AG04449 (cell line): Measurements from ENCODE around the gene TCF23.

Experiments
- CTCF ChIA-PET: fragments of 350-600 bp; formaldehyde crosslinking; extraction: SDS; loops from one replicate; lab custom pipeline; 2021; ENCODE audit warnings: antibody characterized with exemption; lab: Yijun Ruan, JAX
- POLR2A ChIA-PET: fragments of 400-600, 350-600 bp; formaldehyde crosslinking; extraction: SDS; loops from one replicate; lab custom pipeline; 2020; ENCODE audit warnings: antibody characterized with exemption, inconsistent platforms; lab: Yijun Ruan, JAX
- DNase-seq: peaks from one replicate; pipeline ENCODE4 v3.0.0-alpha.2; 2010; ENCODE audit warnings: low read depth, low spot score
- H3K4me3 ChIP-seq: 2 replicates; pipeline ENCODE4 v1.5.1; 2011; ENCODE audit warnings: low read depth, mild to moderate bottlenecking, control low read depth, low read length
- CTCF ChIP-seq: IDR thresholded peaks from one replicate; pipeline ENCODE4 v1.5.1; 2011; ENCODE audit warnings: mild to moderate bottlenecking, moderate library complexity, low read length, control low read depth, inconsistent platforms; ENCODE audit not compliant: insufficient read depth; ENCODE audit errors: missing control alignments

TCF23 gene

GRCh38 chr2:27149570-27150405 is 984 bp downstream of the TCF23 start:
- DNase-seq: no peak
- TF ChIP-seq CTCF: no peak
- ChIA-PET POLR2A (no interaction called here), CTCF (interaction anchor here (0.6 to 8.2 kb wide), 5 partner anchors 21 to 130 kb away, joined by 3 to 56 read pairs (median 7); no protein-coding TSS in a partner anchor)
- H3K4me3 ChIP-seq: no peak overlapping the region

- no peak for TF ChIP-seq CTCF
- no peak for DNase-seq
- H3K4me3 ChIP-seq: no peak overlapping the region
- ChIA-PET POLR2A (no interaction called here), CTCF (interaction anchor here (0.8 to 8.2 kb wide), 5 partner anchors 16 to 41 kb away, joined by 3 to 56 read pairs (median 5); no protein-coding TSS in a partner anchor)
These were observed 1.9 kb downstream of the TCF23 start for GRCh38 chr2:27150639-27151230.

- ChIA-PET CTCF (interaction anchor here (1.0 to 8.2 kb wide), 7 partner anchors 11 to 128 kb away, joined by 3 to 56 read pairs (median 4); no protein-coding TSS in a partner anchor), POLR2A (no interaction called here)
- H3K4me3 ChIP-seq: no peak overlapping the region
- DNase-seq: no peak
- TF ChIP-seq CTCF: no peak
These were observed 3.4 kb downstream of the TCF23 start for GRCh38 chr2:27152102-27152795.

DNA sequence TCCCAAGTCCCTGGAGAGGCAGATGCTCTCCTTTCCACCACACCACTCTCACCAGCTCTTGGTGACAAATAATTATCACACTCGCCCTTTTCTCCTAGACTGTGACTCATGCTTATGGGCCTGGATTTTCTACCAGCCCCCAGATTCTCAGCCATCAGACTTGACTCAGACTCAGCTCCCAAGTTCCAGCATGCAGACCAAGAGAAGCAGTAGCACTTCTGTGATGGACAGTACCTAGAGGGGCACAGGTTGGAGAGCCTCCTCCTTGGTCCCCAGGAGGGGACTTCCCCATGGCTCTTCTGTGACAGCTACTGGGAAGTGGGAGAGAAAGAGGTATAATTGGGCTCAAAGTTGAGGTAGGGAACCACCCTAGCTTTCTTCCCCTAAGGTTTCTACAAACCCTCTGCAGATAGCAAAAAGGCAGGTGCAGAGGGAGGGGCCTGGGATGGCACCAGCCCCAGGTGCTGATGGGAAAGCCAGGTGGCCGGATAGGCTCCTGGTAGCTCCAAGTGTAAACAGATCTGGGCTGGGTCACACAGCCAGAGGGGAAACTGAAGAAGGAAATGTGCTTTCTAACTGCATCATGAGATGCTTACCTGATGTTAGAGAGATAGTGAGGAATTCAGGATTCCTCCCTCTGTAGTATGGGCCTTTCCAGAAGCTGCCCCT is 4.1 kb downstream of the TCF23 start:
- POLR2A ChIA-PET: no interaction called here
- no peak overlapping the region for H3K4me3 ChIP-seq
- no peak for DNase-seq
- CTCF ChIA-PET: interaction anchor here (1.3 to 8.2 kb wide), 4 partner anchors 10 to 151 kb away, joined by 3 to 56 read pairs (median 4); no protein-coding TSS in a partner anchor
- TF ChIP-seq CTCF: no peak

DNA sequence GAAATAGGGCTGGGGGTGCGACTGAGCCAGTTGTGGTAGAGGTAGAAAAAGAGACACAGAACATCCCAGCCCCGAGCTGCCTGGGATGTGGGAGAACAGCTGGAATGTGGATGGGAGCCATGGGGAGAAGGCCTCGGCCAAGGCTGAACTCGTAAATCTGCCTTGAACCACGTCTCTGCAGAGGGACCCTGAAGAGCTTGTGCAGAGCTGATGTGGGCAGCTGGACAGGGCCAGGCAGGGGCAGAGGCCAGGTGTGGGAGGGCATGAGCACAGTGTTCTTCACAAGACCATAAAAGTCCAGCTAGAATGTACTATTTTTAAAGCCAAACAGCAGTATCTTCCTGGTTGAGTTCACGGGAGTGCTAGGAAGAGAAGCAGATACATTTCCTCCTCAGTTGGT is 5.7 kb downstream of the TCF23 start:
- ChIA-PET CTCF (interaction anchor here (0.9 to 1.8 kb wide), 5 partner anchors 10 to 149 kb away, joined by 3 to 8 read pairs (median 5); no protein-coding TSS in a partner anchor), POLR2A (no interaction called here)
- no peak for DNase-seq
- TF ChIP-seq CTCF: no peak
- H3K4me3 ChIP-seq: no peak overlapping the region
